Activated gamma-delta T cell (primary cell): ENCODE data around the gene MGAM2.

Source experiments
- DNase-seq: peaks from one replicate; lab custom pipeline; 2025; lab: John Stamatoyannopoulos, UW

Gene MGAM2

GRCh38 chr7:142120524-142120923 is 9.0 kb downstream of the MGAM2 start:
- DNase-seq: no peak

- DNase-seq: no peak
These were observed 11.7 kb downstream of the MGAM2 start for GRCh38 chr7:142123184-142123583.

- DNase-seq: no peak
These were observed 13.9 kb downstream of the MGAM2 start for GRCh38 chr7:142125256-142125955.

GRCh38 chr7:142130267-142130666 is 18.7 kb downstream of the MGAM2 start:
- no peak for DNase-seq

GRCh38 chr7:142131439-142132185 is 20.1 kb downstream of the MGAM2 start:
- no peak for DNase-seq

- DNase-seq: no peak
These were observed 22.2 kb downstream of the MGAM2 start for GRCh38 chr7:142133731-142134148.

GRCh38 chr7:142134909-142135308 is 23.4 kb downstream of the MGAM2 start:
- DNase-seq: no peak

- DNase-seq: no peak
These were observed 27.5 kb downstream of the MGAM2 start for GRCh38 chr7:142138996-142139395.

- no peak for DNase-seq
These were observed 28.3 kb downstream of the MGAM2 start for GRCh38 chr7:142139597-142140400.

- no peak for DNase-seq
These were observed 29.0 kb downstream of the MGAM2 start for GRCh38 chr7:142140401-142140959.

GRCh38 chr7:142142702-142143101 is 31.2 kb downstream of the MGAM2 start:
- DNase-seq: no peak

GRCh38 chr7:142146124-142146523 is 34.6 kb downstream of the MGAM2 start:
- no peak for DNase-seq

- no peak for DNase-seq
These were observed 38.8 kb downstream of the MGAM2 start for GRCh38 chr7:142150356-142150755.

- DNase-seq: no peak
These were observed 39.4 kb downstream of the MGAM2 start for GRCh38 chr7:142150869-142151268.

- no peak for DNase-seq
These were observed 40.6 kb downstream of the MGAM2 start for GRCh38 chr7:142152076-142152475.

- no peak for DNase-seq
These were observed 41.9 kb downstream of the MGAM2 start for GRCh38 chr7:142153400-142153799.

GRCh38 chr7:142158736-142159496 is 47.4 kb downstream of the MGAM2 start:
- DNase-seq: no peak

GRCh38 chr7:142161921-142162320 is 50.4 kb downstream of the MGAM2 start:
- no peak for DNase-seq

GRCh38 chr7:142168746-142169145 is 57.2 kb downstream of the MGAM2 start:
- no peak for DNase-seq

GRCh38 chr7:142172932-142173331 is 61.4 kb downstream of the MGAM2 start:
- DNase-seq: no peak

GRCh38 chr7:142174441-142174840 is 62.9 kb downstream of the MGAM2 start:
- no peak for DNase-seq

GRCh38 chr7:142175594-142175993 is 64.1 kb downstream of the MGAM2 start:
- no peak for DNase-seq
